ENCODE measurements around the gene PCBP3. TPM values are rescaled to one million over a fixed set of nuclear protein-coding genes. Genes with fewer than 3 reads are reported as not detected.

Gene PCBP3
- total and polyA plus RNA-seq, 2 of the 13 experiments (the other 11 are each of a cell fraction or from before 2014, with no cell fraction given) = not detected

- intact Hi-C loops (cut with micrococcal nuclease; ENCODE audit: unreplicated experiment) = no loop called here
- no TSS peak for BruUV-seq (replicated peaks)
- Histone ChIP-seq H3K79me2 (ENCODE audit: insufficient read depth, low read length) (no peaks in the 10 kb centered on the region), H3K4me3 (replicated peaks in 1 of 3; ENCODE audit: insufficient read depth in 1 of 3, low read depth in 2 of 3, low read length in 3 of 3) (no peak overlapping the region), H2AFZ (ENCODE audit: low read length) (no peak overlapping the region), H3K9me3 (ENCODE audit: low read length) (no peaks in the 10 kb centered on the region), H4K20me1 (ENCODE audit: insufficient read depth, low read length) (no peaks in the 10 kb centered on the region), H3K9ac (ENCODE audit: insufficient read depth, low read depth, low read length) (no peak overlapping the region), H3K4me2 (ENCODE audit: low read depth, low read length) (peak overlapping the region; percentile 20; the same call in 1 of the 2 replicates), H3K27me3 (ENCODE audit: control insufficient read depth in 1 of 2, insufficient read depth in 2 of 2, low read length in 2 of 2) (peaks cover 0 to 7% of the 10 kb centered on the region in 2 experiments; a peak in 4 of 5 replicates), H3K27ac (ENCODE audit: extremely low read length, insufficient read depth, low read length) (no peak overlapping the region), H3K4me1 (ENCODE audit: insufficient read depth, low read length) (no peaks in the 10 kb centered on the region), H3K36me3 (replicated peaks in 1 of 2; ENCODE audit: control insufficient read depth in 1 of 2, insufficient read depth in 2 of 2, low read length in 2 of 2) (no peaks in the 10 kb centered on the region)
- DNase-seq (ENCODE audit: low spot score) = no peak
- in situ Hi-C loops (cut with HindIII; ENCODE audit: extremely low pct_ligation_motif_present, low pct_unique_long_range_greater_than_20kb) = no loop called here
- TF ChIP-seq ZNF574 (CRISPR knock-in tag; IDR thresholded peaks at IDR 0.05) (no peak), ZNF687 (CRISPR knock-in tag; IDR thresholded peaks at IDR 0.05) (peak; percentile 13; the same call in 1 of the 2 replicates), STAG1 (CRISPR knock-in tag; IDR thresholded peaks at IDR 0.05) (0 out of 2 replicates have a peak, but pooled peaks have one; percentile 13), ATF4 (CRISPR knock-in tag; IDR thresholded peaks at IDR 0.05) (no peak), MIER2 (CRISPR knock-in tag; IDR thresholded peaks at IDR 0.05) (0 out of 2 replicates have a peak, but pooled peaks have one; percentile 43), POLR2AphosphoS5 (IDR thresholded peaks at IDR 0.05; ENCODE audit: low read depth, low read length) (no peak), ZNF280B (CRISPR knock-in tag; IDR thresholded peaks at IDR 0.05; ENCODE audit: borderline replicate concordance) (no peak)
- WGBS (ENCODE audit: low lambda C conversion rate) = 6% methylated on average over 11 of the region's 23 CpGs
- FAIRE-seq = no peak
- CTCF ChIA-PET (ENCODE audit: low intra/inter-chr PET ratio, low total read pairs) = no interaction called here
- ATAC-seq = peak; percentile 88
- POLR2A ChIA-PET = no interaction called here
Measured at GRCh38 chr21:45640888-45641479, 2.5 kb upstream of the PCBP3 start.

Data from HepG2 (cell line).